A172 (cell line): ENCODE results near the gene CDHR2. TPM values are rescaled to one million over a fixed set of nuclear protein-coding genes. Genes with fewer than 3 reads are reported as not detected.

Experiments used
- DNase-seq: peaks from one replicate; pipeline ENCODE4 v3.0.0-alpha.2; 2015; ENCODE audit warnings: low spot score
- total RNA-seq: library from RNA; depleted of rRNA; stranded (reverse); fragments of >200 nt; shearing (Covaris generic); gene quantifications from 2 replicates; pipeline ENCODE4 v1.2.3, GENCODE V29; 2014; rRNA removed

Gene CDHR2
- total RNA-seq, 1 experiment from 2014 or later: not detected

- no peak for DNase-seq
These were observed 91.5 kb downstream of the CDHR2 start for GRCh38 chr5:176640616-176641015.

- DNase-seq: no peak
These were observed 93.7 kb downstream of the CDHR2 start for GRCh38 chr5:176642675-176643490.

GRCh38 chr5:176643491-176644219, 94.5 kb downstream of the CDHR2 start:
- DNase-seq: no peak

- no peak for DNase-seq
These were observed 95.2 kb downstream of the CDHR2 start for GRCh38 chr5:176644294-176644693.

- DNase-seq: no peak
These were observed 95.9 kb downstream of the CDHR2 start for GRCh38 chr5:176644878-176645670.

Other genes starting within 250 kb of the CDHR2 start
- gene KIAA1191, start 187.6 kb upstream of the CDHR2 start, total RNA-seq: 92.3 and 94.4 TPM in 2 replicates
- not detected in 2 replicates for gene ARL10, start 183.9 kb upstream of the CDHR2 start, total RNA-seq
- 37.9 and 41.4 TPM in 2 replicates for gene NOP16, start 160.7 kb upstream of the CDHR2 start, total RNA-seq
- gene HIGD2A, start 160.6 kb upstream of the CDHR2 start, total RNA-seq: 186 and 199 TPM in 2 replicates
- 193 and 203 TPM in 2 replicates for gene CLTB, start 132.8 kb upstream of the CDHR2 start, total RNA-seq
- gene FAF2, start 101.0 kb upstream of the CDHR2 start, total RNA-seq: 57.3 and 59.7 TPM in 2 replicates
- 8.1 and 9.2 TPM in 2 replicates for gene RNF44, start 11.9 kb upstream of the CDHR2 start, total RNA-seq
- gene GPRIN1, start 60.8 kb downstream of the CDHR2 start, total RNA-seq: 20.3 and 24.6 TPM in 2 replicates
- gene SNCB, start 81.2 kb downstream of the CDHR2 start, total RNA-seq: 0.10 TPM in 1 of 2 replicates, not detected in the other
- not detected in 2 replicates for gene EIF4E1B, start 81.3 kb downstream of the CDHR2 start, total RNA-seq
- gene TSPAN17, start 98.1 kb downstream of the CDHR2 start, total RNA-seq: 54.9 and 67.7 TPM in 2 replicates